ENCODE measurements around the gene ADPRHL1.

DNA sequence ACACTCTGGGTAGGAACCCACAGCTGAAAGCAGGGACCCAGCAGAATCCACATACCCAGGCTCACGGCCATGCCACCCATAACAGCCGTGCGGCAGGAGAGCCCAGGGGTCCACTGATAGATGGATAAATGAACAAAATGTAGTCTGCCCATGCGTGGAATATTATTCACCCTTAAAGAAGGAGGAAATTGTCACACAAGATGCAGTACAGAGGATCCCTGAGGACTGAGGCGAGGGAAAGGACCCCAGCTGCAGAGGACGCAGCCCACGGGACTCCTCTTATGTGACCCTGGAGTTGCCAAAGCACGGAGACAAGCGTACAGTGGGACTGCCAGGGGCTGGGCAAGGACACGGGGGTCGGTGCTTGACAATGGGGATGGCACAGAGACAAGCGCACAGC is 100.0 kb downstream of the ADPRHL1 start:
- TF ChIP-seq ZNF274 (IDR thresholded peaks at IDR 0.05; ENCODE audit: low read depth, low read length) (no peak), SUZ12 (IDR thresholded peaks at IDR 0.05; ENCODE audit: extremely low read depth, insufficient read depth, insufficient read length) (no peak)
